Activated B cell treated with CpG ODN at 0.5 μM for 24 hours (primary cell): ENCODE results near the gene SLC37A3. TPM values are rescaled to one million over a fixed set of nuclear protein-coding genes. Genes with fewer than 3 reads are reported as not detected.
"Not testable (repeated sequence)": the region's sequence is repeated elsewhere in the genome, so short reads cannot be mapped to it uniquely, and the experiment has no call there.

Experiments
- ATAC-seq: fragments of 200-7000 bp; cut with Tn5 transposase; one replicate; pipeline ENCODE4 v1.10.0; 2021; ENCODE audit warnings: low read depth, mild to moderate bottlenecking, moderate library complexity
- CTCF ChIA-PET: fragments of 350-600 bp; sonication (Branson Sonifier 250); formaldehyde crosslinking; loops from one replicate; lab custom pipeline; 2021; ENCODE audit warnings: antibody characterized with exemption; lab: Charles Lee
- POLR2A ChIA-PET: fragments of 350-600 bp; sonication (Branson Sonifier 250); formaldehyde crosslinking; loops from one replicate; lab custom pipeline; 2021; ENCODE audit warnings: antibody characterized with exemption; lab: Charles Lee
- DNase-seq: peaks from one replicate; pipeline ENCODE4 v3.0.0; 2022
- H3K27ac Mint-ChIP-seq: one replicate; pipeline ENCODE4 v1.8.0; 2020; ENCODE audit warnings: mixed read lengths
- H3K27me3 Mint-ChIP-seq: one replicate; pipeline ENCODE4 v1.8.0; 2021; ENCODE audit warnings: mixed read lengths
- H3K36me3 Mint-ChIP-seq: one replicate; pipeline ENCODE4 v1.8.0; 2021; ENCODE audit warnings: low read depth, mixed read lengths
- H3K4me1 Mint-ChIP-seq: one replicate; pipeline ENCODE4 v1.8.0; 2021; ENCODE audit warnings: mixed read lengths
- H3K4me3 Mint-ChIP-seq: one replicate; pipeline ENCODE4 v1.8.0; 2020; ENCODE audit warnings: mild to moderate bottlenecking, mixed read lengths
- H3K9me3 Mint-ChIP-seq: one replicate; pipeline ENCODE4 v1.8.0; 2020; ENCODE audit warnings: mixed read lengths
- intact Hi-C: fragments of 100-400 bp; cut with micrococcal nuclease; formaldehyde crosslinking; loops from one replicate; pipeline ENCODE4 v1.15.1; 2024
- total RNA-seq: library from RNA; stranded (reverse); gene quantifications from 2 replicates; pipeline ENCODE4 v1.2.3, GENCODE V29; 2022
- TF ChIP-seq, protein P1 (sequence below): fragments of 200-600 bp; IDR thresholded peaks from one replicate; pipeline ENCODE4 v1.8.0; 2022; ENCODE audit warnings: antibody characterized with exemption, mild to moderate bottlenecking

Gene SLC37A3
- total RNA-seq, 1 donor from 2014 or later, result 10.6 TPM

DNA sequence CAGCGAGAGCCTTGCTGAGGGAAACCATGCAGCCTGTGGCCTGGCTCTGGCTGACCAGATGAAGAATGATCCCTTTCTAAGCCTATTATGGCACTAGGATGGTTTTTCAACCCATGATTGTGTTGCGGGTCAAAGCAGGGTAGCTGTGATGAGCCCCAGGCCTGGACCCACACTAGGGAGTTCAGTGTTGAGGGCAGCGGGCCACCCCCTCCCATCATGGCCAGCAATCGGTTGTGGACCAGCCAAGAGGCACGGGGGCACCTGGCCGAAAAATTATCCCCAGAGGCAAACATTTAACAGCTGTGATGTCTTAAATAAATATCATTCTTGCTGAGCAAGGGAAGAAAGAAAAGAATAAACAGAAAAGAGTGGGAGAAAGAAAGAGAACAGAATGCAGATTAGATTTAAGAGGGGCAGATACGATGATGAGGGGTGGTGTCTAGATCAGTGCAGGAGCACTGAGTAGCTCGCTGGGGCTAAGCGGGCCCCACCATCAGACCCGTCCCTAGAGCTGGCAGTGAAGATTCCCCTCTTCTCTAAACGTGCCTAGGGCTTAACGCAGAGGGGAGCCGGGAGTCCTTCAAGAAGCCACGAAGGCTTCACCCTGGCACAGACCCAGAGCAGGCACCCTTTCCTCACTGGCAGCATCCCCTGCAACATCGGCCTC lies 82.7 kb downstream of the SLC37A3 start:
- POLR2A ChIA-PET, result no interaction called here
- H3K36me3 Mint-ChIP-seq, result peaks cover 5% of the 10 kb centered on the region
- no peak overlapping the region for H3K4me3 Mint-ChIP-seq
- H3K4me1 Mint-ChIP-seq, result peaks cover under 1% of the 10 kb centered on the region
- TF ChIP-seq, protein P1, sequence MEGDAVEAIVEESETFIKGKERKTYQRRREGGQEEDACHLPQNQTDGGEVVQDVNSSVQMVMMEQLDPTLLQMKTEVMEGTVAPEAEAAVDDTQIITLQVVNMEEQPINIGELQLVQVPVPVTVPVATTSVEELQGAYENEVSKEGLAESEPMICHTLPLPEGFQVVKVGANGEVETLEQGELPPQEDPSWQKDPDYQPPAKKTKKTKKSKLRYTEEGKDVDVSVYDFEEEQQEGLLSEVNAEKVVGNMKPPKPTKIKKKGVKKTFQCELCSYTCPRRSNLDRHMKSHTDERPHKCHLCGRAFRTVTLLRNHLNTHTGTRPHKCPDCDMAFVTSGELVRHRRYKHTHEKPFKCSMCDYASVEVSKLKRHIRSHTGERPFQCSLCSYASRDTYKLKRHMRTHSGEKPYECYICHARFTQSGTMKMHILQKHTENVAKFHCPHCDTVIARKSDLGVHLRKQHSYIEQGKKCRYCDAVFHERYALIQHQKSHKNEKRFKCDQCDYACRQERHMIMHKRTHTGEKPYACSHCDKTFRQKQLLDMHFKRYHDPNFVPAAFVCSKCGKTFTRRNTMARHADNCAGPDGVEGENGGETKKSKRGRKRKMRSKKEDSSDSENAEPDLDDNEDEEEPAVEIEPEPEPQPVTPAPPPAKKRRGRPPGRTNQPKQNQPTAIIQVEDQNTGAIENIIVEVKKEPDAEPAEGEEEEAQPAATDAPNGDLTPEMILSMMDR, result no peak
- CTCF ChIA-PET, result no interaction called here
- DNase-seq (no peak), ATAC-seq (no peak)
- H3K27ac Mint-ChIP-seq, result no peak overlapping the region
- intact Hi-C loops, result no loop called here
- H3K27me3 Mint-ChIP-seq, result peaks cover 14% of the 10 kb centered on the region
- H3K9me3 Mint-ChIP-seq, result peaks cover 6% of the 10 kb centered on the region

DNA sequence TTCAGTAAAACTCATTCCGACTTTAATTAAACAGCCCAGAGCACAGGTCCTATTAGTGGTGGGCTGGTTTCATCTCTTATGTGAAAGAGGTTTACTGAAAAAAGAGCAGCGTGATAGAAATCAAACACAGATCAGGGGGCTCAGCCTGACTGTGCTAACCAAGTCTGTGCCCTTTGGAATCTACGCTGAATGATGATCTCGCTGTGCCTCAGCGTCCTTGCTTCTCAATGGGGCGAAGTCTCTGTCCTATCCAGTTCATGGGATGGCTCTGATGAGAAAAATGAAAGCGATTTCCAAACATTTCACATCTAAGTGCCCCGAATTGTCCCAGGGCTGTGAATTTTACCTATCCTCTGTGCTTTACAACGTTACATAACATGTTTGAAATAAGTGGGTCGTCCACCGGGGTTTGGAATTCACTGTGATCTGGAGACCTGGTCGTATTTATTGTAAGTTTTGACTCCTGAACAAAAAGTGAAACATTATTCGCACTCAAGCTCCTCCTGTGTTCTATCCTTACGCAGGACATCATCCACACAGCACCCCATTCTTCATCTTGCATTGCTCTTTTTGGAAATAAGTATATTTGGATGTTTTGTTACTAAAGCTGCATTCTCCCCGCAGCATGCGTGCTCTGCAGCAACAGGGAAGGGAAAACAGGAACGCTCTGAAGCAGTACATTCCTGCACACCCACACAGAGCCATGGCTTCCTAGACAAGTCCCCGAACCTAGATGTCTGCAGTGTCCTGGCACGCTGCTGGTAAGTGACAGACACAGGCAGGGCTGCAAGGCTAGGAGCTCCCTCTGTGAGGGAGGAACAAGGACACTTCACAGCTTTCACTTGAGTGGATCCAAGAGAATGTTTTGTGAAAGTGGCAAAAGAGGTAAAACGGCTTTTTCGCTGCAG lies 83.5 kb downstream of the SLC37A3 start:
- TF ChIP-seq, protein P1, result no peak
- intact Hi-C loops, result no loop called here
- H3K4me1 Mint-ChIP-seq, result peaks cover 2% of the 10 kb centered on the region
- ChIA-PET POLR2A (no interaction called here), CTCF (no interaction called here)
- no peak for DNase-seq
- no peak for ATAC-seq
- no peak overlapping the region for H3K27ac Mint-ChIP-seq
- peaks cover 6% of the 10 kb centered on the region for H3K9me3 Mint-ChIP-seq
- H3K4me3 Mint-ChIP-seq, result no peak overlapping the region
- H3K27me3 Mint-ChIP-seq, result peaks cover 14% of the 10 kb centered on the region
- H3K36me3 Mint-ChIP-seq, result peaks cover 5% of the 10 kb centered on the region

DNA sequence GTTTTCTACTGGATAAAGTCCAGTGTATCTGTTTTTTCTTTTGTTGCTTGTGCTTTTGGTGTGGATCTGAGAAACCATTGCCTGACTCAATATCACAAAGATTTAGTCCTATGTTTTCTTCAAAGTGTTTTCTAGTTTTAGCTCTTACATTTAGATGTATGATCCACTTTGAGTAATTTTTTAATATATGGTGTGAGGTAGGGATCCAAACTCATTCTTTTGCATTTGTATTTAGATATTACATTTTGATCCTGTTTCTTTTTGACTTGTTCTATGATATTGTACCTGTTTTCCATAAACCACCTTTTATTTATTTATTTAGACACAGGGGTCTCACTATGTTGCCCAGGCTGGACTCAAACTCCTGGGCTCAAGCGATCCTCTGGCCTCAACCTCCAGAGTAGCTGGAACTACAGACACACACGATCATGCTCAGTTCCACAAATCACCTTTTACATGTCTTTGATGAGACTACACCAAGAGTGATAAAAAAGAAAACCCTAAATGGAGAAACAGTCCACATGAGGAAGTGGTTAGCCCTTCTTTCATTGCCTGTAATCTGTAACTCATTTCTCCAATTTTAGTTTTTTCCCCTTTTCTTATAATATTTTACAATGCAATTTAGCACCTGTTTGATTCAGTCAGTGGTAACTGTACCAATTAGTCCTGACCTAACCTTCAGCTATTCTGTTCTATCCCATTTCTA lies 86.0 kb downstream of the SLC37A3 start:
- POLR2A ChIA-PET, result no interaction called here

DNA sequence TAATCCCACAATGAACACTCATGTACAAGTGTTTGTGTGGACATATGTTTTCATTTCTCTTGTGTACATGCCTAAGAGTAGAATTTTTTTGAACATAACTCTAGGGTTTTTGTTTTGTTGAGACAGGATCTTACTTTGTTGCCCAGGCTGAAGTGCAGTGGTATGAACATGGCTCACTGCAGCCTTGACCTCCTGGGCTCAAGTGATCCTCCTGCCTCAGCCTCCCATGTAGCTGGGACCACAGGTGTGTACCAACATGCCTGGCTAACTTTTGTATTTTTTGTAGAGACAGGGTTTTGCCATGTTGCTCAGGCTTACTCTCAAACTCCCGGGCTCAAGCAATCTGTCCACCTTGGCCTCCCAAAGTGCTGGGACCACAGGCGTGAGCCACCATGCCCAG lies 87.2 kb downstream of the SLC37A3 start:
- H3K36me3 Mint-ChIP-seq, intact Hi-C loops, ATAC-seq, H3K4me1 Mint-ChIP-seq, POLR2A ChIA-PET, DNase-seq, CTCF ChIA-PET, H3K9me3 Mint-ChIP-seq, H3K4me3 Mint-ChIP-seq, H3K27ac Mint-ChIP-seq: not testable (repeated sequence)
- peaks cover 11% of the 10 kb centered on the region for H3K27me3 Mint-ChIP-seq

More for the DNA sequence above, 86.0 kb downstream of the SLC37A3 start:
- no peak for ATAC-seq
- CTCF ChIA-PET, result no interaction called here
- H3K4me1 Mint-ChIP-seq, result peaks cover 2% of the 10 kb centered on the region
- no peak overlapping the region for H3K27ac Mint-ChIP-seq
- TF ChIP-seq, protein P1, result no peak
- intact Hi-C loops, result no loop called here
- peaks cover 5% of the 10 kb centered on the region for H3K36me3 Mint-ChIP-seq
- peaks cover 11% of the 10 kb centered on the region for H3K27me3 Mint-ChIP-seq
- no peak overlapping the region for H3K4me3 Mint-ChIP-seq
- no peak for DNase-seq
- peaks cover 6% of the 10 kb centered on the region for H3K9me3 Mint-ChIP-seq

DNA sequence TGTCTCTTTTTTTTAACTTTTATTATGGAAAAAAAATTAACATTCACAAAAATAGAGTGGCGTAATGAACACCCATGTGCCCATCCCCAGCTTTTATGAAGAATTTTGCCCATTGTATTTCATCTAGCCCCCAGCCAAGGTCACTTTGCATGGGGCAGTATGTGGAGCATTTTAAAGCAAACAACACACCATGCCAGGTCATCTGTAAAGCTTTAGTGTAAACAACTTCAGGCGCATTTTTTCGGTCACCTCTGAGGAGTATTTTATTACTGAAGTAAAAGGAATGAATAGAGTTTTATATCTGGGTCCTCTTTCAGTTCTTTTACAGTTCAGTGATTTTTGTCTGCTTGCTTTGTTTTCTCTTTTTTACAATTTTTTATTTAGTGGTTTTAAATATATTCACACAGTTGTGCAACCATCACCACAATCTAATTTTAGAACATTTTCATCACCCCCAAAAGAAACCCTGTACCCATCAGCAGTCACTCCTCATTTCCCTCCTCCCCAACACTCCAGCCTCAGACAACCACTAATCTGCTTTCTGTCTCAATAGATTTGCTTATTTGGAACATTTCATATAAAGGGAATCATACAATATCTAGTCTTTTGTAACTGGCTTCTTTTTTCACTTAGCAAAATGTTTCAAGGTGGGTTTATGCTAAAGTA lies 87.9 kb downstream of the SLC37A3 start:
- ChIA-PET CTCF (no interaction called here), POLR2A (interaction anchor here (0.7 kb wide), 1 partner anchor 20 kb away, joined by 3 read pairs; no protein-coding TSS in a partner anchor)
- Mint-ChIP-seq H3K27me3 (peaks cover 8% of the 10 kb centered on the region), H3K9me3 (peaks cover 6% of the 10 kb centered on the region), H3K36me3 (peaks cover 5% of the 10 kb centered on the region), H3K4me1 (peaks cover 2% of the 10 kb centered on the region), H3K4me3 (no peak overlapping the region), H3K27ac (no peak overlapping the region)
- TF ChIP-seq, protein P1, result no peak
- ATAC-seq (no peak), DNase-seq (no peak)
- intact Hi-C loops, result no loop called here
